HepG2 (cell line): ENCODE data around the gene ERC1. TPM values are rescaled to one million over a fixed set of nuclear protein-coding genes. Genes with fewer than 3 reads are reported as not detected.

Experiments used
- ATF3 ChIP-seq: sonication (generic); formaldehyde crosslinking; IDR thresholded peaks from 2 replicates; pipeline ENCODE4 v1.4.0; 2020; ENCODE audit warnings: missing genetic modification reagents
- CC2D1A ChIP-seq: sonication (generic); formaldehyde crosslinking; IDR thresholded peaks from 2 replicates; pipeline ENCODE4 v1.8.1; 2023; ENCODE audit warnings: mild to moderate bottlenecking, missing genetic modification reagents
- CEBPG ChIP-seq: IDR thresholded peaks from 2 replicates; pipeline ENCODE4 v1.6.1; 2016
- CHD4 ChIP-seq: fragments of 200-600 bp; sonication (generic); IDR thresholded peaks from 2 replicates; pipeline ENCODE4 v1.7.0; 2017; ENCODE audit warnings: mild to moderate bottlenecking, low read length, borderline replicate concordance
- ELF1 ChIP-seq: sonication (generic); formaldehyde crosslinking; IDR thresholded peaks from 2 replicates; pipeline ENCODE4 v1.4.0; 2020; ENCODE audit warnings: missing genetic modification reagents
- GTF2F1 ChIP-seq: fragments of 150-350 bp; IDR thresholded peaks from 2 replicates; pipeline ENCODE4 v1.6.1; 2014; ENCODE audit warnings: low read length
- KDM5A ChIP-seq: fragments of 200-600 bp; sonication (generic); IDR thresholded peaks from 2 replicates; pipeline ENCODE4 v1.7.0; 2018; ENCODE audit warnings: antibody characterized with exemption, mild to moderate bottlenecking, low read length, borderline replicate concordance
- MAFF ChIP-seq: IDR thresholded peaks from 2 replicates; pipeline ENCODE4 v1.6.1; 2011; ENCODE audit warnings: low read depth, low read length, improper control_type of control experiment
- MBD4 ChIP-seq: IDR thresholded peaks from 2 replicates; pipeline ENCODE4 v1.6.1; 2012; ENCODE audit warnings: low read length, inconsistent platforms, borderline replicate concordance
- NBN ChIP-seq: fragments of 450-650 bp; conservative IDR thresholded peaks from 2 replicates; pipeline ENCODE4 v1.6.1; 2017
- NCOA1 ChIP-seq: sonication (generic); formaldehyde crosslinking; IDR thresholded peaks from 2 replicates; pipeline ENCODE4 v1.9.0; 2021; ENCODE audit warnings: missing genetic modification reagents
- POGK ChIP-seq: sonication (generic); formaldehyde crosslinking; conservative IDR thresholded peaks from 2 replicates; pipeline ENCODE4 v1.8.0; 2022; ENCODE audit warnings: mild to moderate bottlenecking, moderate library complexity, missing genetic modification reagents
- REXO4 ChIP-seq: sonication (generic); formaldehyde crosslinking; IDR thresholded peaks from 2 replicates; pipeline ENCODE4 v1.8.0; 2022; ENCODE audit warnings: missing genetic modification reagents, mild to moderate bottlenecking, borderline replicate concordance
- RNF2 ChIP-seq: fragments of 450-650 bp; conservative IDR thresholded peaks from 2 replicates; pipeline ENCODE4 v1.6.1; 2016; ENCODE audit warnings: low read depth
- SMAD3 ChIP-seq: sonication (generic); formaldehyde crosslinking; IDR thresholded peaks from 2 replicates; pipeline ENCODE4 v1.4.0; 2020; ENCODE audit warnings: missing genetic modification reagents
- SP4 ChIP-seq: sonication (generic); formaldehyde crosslinking; IDR thresholded peaks from 2 replicates; pipeline ENCODE4 v1.8.1; 2023; ENCODE audit warnings: mild to moderate bottlenecking, missing genetic modification reagents
- TAF1 ChIP-seq: sonication (generic); formaldehyde crosslinking; IDR thresholded peaks from 2 replicates; pipeline ENCODE4 v1.4.0; 2020; ENCODE audit warnings: missing genetic modification reagents
- TFAP4 ChIP-seq: sonication (generic); IDR thresholded peaks from 2 replicates; pipeline ENCODE4 v1.6.1; 2016; ENCODE audit warnings: low read depth, borderline replicate concordance
- ZFP91 ChIP-seq: sonication (generic); formaldehyde crosslinking; IDR thresholded peaks from 2 replicates; pipeline ENCODE4 v1.9.0; 2022; ENCODE audit warnings: missing genetic modification reagents, mild to moderate bottlenecking, borderline replicate concordance
- ZNF101 ChIP-seq: sonication (generic); formaldehyde crosslinking; IDR thresholded peaks from 2 replicates; pipeline ENCODE4 v1.4.0; 2020; ENCODE audit warnings: mild to moderate bottlenecking, low read depth, missing genetic modification reagents, borderline replicate concordance
- ZNF160 ChIP-seq: sonication (generic); formaldehyde crosslinking; IDR thresholded peaks from 2 replicates; pipeline ENCODE4 v1.8.0; 2022; ENCODE audit warnings: mild to moderate bottlenecking, inconsistent platforms, missing genetic modification reagents
- ZNF414 ChIP-seq: sonication (generic); formaldehyde crosslinking; IDR thresholded peaks from 2 replicates; pipeline ENCODE4 v1.5.0; 2020; ENCODE audit warnings: missing genetic modification reagents
- ZNF484 ChIP-seq: sonication (generic); formaldehyde crosslinking; IDR thresholded peaks from 2 replicates; pipeline ENCODE4 v1.5.1; 2020; ENCODE audit warnings: mild to moderate bottlenecking, low read depth, missing genetic modification reagents, borderline replicate concordance
- ZNF614 ChIP-seq: IDR thresholded peaks from 2 replicates; pipeline ENCODE4 v1.6.1; 2018; ENCODE audit warnings: missing biosample characterization, missing genetic modification reagents, inconsistent platforms, borderline replicate concordance
- ZNF7 ChIP-seq: IDR thresholded peaks from 2 replicates; pipeline ENCODE4 v1.6.1; 2016; ENCODE audit warnings: missing biosample characterization, missing genetic modification reagents
- ZNF749 ChIP-seq: sonication (generic); formaldehyde crosslinking; IDR thresholded peaks from 2 replicates; pipeline ENCODE4 v1.8.0; 2022; ENCODE audit warnings: mild to moderate bottlenecking, missing genetic modification reagents, moderate library complexity, borderline replicate concordance
- ZSCAN20 ChIP-seq: sonication (generic); formaldehyde crosslinking; IDR thresholded peaks from 2 replicates; pipeline ENCODE4 v1.4.0; 2020; ENCODE audit warnings: missing genetic modification reagents, mild to moderate bottlenecking, borderline replicate concordance
- polyA plus RNA-seq, 8 experiments: library from polyadenylated mRNA; depleted of rRNA in 3 of 8; stranded (reverse) in 7 of 8; unstranded in 1 of 8; fragments of >200 nt; fragmentation: Illumina TruSeq in 4 of 8; extraction: Trizol in 4 of 8; gene quantifications; 2 replicates each; pipeline versions ENCODE4 v1.2.1 to v1.2.3, GENCODE V29; 2011 to 2016; ENCODE audit warnings: low read depth in 4 of 8, missing spikeins in 1 of 8, mixed read lengths in 1 of 8; ENCODE audit not compliant: insufficient read depth in 1 of 8
- total RNA-seq, 5 experiments: library from RNA; depleted of rRNA; stranded (reverse); fragments of >200 nt; fragmentation: Illumina TruSeq; extraction: Trizol; gene quantifications; 2 replicates each; pipeline ENCODE4 v1.2.3, GENCODE V29; 2016; ENCODE audit warnings: low read depth in 1 of 5

Gene ERC1
- total and polyA plus RNA-seq, 2 of the 13 experiments (the other 11 are each of a cell fraction or from before 2014, with no cell fraction given) = 6.1 to 12.4 TPM

GRCh38 chr12:990661-991349, at the start of gene ERC1 (continued):
- no peak for TF ChIP-seq REXO4 (CRISPR knock-in tag)
- TF ChIP-seq MBD4 = no peak
- TF ChIP-seq CC2D1A = no peak
- TF ChIP-seq ZNF414 (CRISPR knock-in tag) = peak; percentile 32; the same call in 1 of the 2 replicates
- 0 out of 2 replicates have a peak, but pooled peaks have one; percentile 51 for TF ChIP-seq ZNF160 (CRISPR knock-in tag)
- peak; percentile 44; the same call in 1 of the 2 replicates for TF ChIP-seq ZNF614 (CRISPR knock-in tag)
- TF ChIP-seq GTF2F1 = no peak
- TF ChIP-seq NCOA1 (CRISPR knock-in tag) = no peak
- peak; percentile 80 for TF ChIP-seq TAF1 (CRISPR knock-in tag)
- no peak for TF ChIP-seq NBN
- TF ChIP-seq ZNF484 (CRISPR knock-in tag) = no peak
- peak; percentile 61; the same call in 1 of the 2 replicates for TF ChIP-seq ZNF749
- peak; percentile 82; the same call in 1 of the 2 replicates for TF ChIP-seq ZFP91 (CRISPR knock-in tag)
- TF ChIP-seq POGK (CRISPR knock-in tag) = peak; percentile 89
- no peak for TF ChIP-seq ZNF7 (CRISPR knock-in tag)
- TF ChIP-seq MAFF = no peak
- TF ChIP-seq SP4 (CRISPR knock-in tag) = peak; percentile 73; the same call in 1 of the 2 replicates
- peak; percentile 58; the same call in 1 of the 2 replicates for TF ChIP-seq KDM5A
- TF ChIP-seq RNF2 = peak; percentile 94
- TF ChIP-seq TFAP4 = no peak
- TF ChIP-seq ELF1 (CRISPR knock-in tag) = peak; percentile 52; the same call in 1 of the 2 replicates
- TF ChIP-seq ATF3 (CRISPR knock-in tag) = no peak
- no peak for TF ChIP-seq CEBPG (CRISPR knock-in tag)
- no peak for TF ChIP-seq CHD4
- no peak for TF ChIP-seq ZNF101
- TF ChIP-seq ZSCAN20 = no peak
- peak; percentile 6; the same call in 1 of the 2 replicates for TF ChIP-seq SMAD3 (CRISPR knock-in tag)
